HL-60 (cell line): ENCODE measurements around the gene TBC1D12.

Experiments used
- DNase-seq, 2 experiments: peaks; one replicate each; pipeline ENCODE4 v3.0.0-alpha.2; 2010 to 2020; ENCODE audit warnings: low read depth in 1 of 2, low spot score in 1 of 2
- H3K27ac ChIP-seq: fragments of 250-450 bp; sonication (Bioruptor Pico); replicated peaks from 2 replicates; pipeline ENCODE4 v1.5.1; 2020; ENCODE audit warnings: mild to moderate bottlenecking, moderate library complexity
- H3K27me3 ChIP-seq: fragments of 250-450 bp; sonication (Bioruptor Pico); 2 replicates; pipeline ENCODE4 v1.5.1; 2021; ENCODE audit warnings: mild to moderate bottlenecking, moderate library complexity; ENCODE audit not compliant: insufficient read depth, poor library complexity, severe bottlenecking
- H3K4me3 ChIP-seq: replicated peaks from 2 replicates; pipeline ENCODE4 v1.5.1; 2011; ENCODE audit warnings: mild to moderate bottlenecking, control low read depth, low read length; ENCODE audit not compliant: insufficient read depth
- GABPA ChIP-seq: IDR thresholded peaks from 2 replicates; pipeline ENCODE4 v1.6.1; 2012; ENCODE audit warnings: low read depth
- POLR2AphosphoS5 ChIP-seq: IDR thresholded peaks from 2 replicates; pipeline ENCODE4 v1.6.1; 2012; ENCODE audit warnings: low read depth
- SPI1 ChIP-seq: IDR thresholded peaks from 2 replicates; pipeline ENCODE4 v1.6.1; 2012; ENCODE audit warnings: low read depth, mild to moderate bottlenecking, borderline replicate concordance
- TF ChIP-seq, protein P1 (sequence below): IDR thresholded peaks from one replicate; pipeline ENCODE4 v1.5.1; 2011; ENCODE audit warnings: low read length, control low read depth, inconsistent platforms; ENCODE audit not compliant: insufficient read depth
- TF ChIP-seq, protein P2 (sequence below): IDR thresholded peaks from 2 replicates; pipeline ENCODE4 v1.6.1; 2012; ENCODE audit warnings: low read depth; ENCODE audit not compliant: insufficient replicate concordance

TBC1D12 gene

GRCh38 chr10:94481410-94481809, 79.1 kb downstream of the TBC1D12 start:
- TF ChIP-seq, protein P1, sequence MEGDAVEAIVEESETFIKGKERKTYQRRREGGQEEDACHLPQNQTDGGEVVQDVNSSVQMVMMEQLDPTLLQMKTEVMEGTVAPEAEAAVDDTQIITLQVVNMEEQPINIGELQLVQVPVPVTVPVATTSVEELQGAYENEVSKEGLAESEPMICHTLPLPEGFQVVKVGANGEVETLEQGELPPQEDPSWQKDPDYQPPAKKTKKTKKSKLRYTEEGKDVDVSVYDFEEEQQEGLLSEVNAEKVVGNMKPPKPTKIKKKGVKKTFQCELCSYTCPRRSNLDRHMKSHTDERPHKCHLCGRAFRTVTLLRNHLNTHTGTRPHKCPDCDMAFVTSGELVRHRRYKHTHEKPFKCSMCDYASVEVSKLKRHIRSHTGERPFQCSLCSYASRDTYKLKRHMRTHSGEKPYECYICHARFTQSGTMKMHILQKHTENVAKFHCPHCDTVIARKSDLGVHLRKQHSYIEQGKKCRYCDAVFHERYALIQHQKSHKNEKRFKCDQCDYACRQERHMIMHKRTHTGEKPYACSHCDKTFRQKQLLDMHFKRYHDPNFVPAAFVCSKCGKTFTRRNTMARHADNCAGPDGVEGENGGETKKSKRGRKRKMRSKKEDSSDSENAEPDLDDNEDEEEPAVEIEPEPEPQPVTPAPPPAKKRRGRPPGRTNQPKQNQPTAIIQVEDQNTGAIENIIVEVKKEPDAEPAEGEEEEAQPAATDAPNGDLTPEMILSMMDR = no peak
- TF ChIP-seq SPI1 = no peak
- H3K27me3 ChIP-seq = peaks cover 2% of the 10 kb centered on the region
- no peak overlapping the region for H3K4me3 ChIP-seq
- no peak overlapping the region for H3K27ac ChIP-seq
- DNase-seq = no peak

GRCh38 chr10:94483970-94484369, 81.6 kb downstream of the TBC1D12 start:
- TF ChIP-seq POLR2AphosphoS5 (no peak), GABPA (no peak)
- TF ChIP-seq, protein P2, sequence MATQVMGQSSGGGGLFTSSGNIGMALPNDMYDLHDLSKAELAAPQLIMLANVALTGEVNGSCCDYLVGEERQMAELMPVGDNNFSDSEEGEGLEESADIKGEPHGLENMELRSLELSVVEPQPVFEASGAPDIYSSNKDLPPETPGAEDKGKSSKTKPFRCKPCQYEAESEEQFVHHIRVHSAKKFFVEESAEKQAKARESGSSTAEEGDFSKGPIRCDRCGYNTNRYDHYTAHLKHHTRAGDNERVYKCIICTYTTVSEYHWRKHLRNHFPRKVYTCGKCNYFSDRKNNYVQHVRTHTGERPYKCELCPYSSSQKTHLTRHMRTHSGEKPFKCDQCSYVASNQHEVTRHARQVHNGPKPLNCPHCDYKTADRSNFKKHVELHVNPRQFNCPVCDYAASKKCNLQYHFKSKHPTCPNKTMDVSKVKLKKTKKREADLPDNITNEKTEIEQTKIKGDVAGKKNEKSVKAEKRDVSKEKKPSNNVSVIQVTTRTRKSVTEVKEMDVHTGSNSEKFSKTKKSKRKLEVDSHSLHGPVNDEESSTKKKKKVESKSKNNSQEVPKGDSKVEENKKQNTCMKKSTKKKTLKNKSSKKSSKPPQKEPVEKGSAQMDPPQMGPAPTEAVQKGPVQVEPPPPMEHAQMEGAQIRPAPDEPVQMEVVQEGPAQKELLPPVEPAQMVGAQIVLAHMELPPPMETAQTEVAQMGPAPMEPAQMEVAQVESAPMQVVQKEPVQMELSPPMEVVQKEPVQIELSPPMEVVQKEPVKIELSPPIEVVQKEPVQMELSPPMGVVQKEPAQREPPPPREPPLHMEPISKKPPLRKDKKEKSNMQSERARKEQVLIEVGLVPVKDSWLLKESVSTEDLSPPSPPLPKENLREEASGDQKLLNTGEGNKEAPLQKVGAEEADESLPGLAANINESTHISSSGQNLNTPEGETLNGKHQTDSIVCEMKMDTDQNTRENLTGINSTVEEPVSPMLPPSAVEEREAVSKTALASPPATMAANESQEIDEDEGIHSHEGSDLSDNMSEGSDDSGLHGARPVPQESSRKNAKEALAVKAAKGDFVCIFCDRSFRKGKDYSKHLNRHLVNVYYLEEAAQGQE = no peak
- Histone ChIP-seq H3K27me3 (peaks cover 2% of the 10 kb centered on the region), H3K27ac (no peak overlapping the region), H3K4me3 (no peak overlapping the region)
- no peak for DNase-seq

DNA sequence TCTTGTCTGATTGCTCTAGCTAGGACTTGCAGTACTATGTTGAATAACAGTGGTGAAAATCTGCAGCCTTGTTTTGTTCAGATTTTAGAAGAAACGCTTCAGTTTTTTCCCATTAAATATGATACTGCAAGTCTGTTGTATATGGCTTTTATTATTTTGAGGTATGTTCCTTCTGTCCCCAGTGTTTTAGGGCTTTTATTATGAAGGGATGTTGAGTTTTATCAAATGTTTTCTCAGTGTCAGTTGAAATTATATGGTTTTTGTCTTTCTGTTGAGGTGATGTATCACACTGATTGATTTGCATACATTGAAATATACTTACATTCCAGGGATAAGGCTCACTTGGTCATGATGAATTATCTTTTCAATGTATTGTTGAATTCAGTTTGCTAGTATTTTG, 82.8 kb downstream of the TBC1D12 start:
- no peak for DNase-seq
- TF ChIP-seq, protein P1 = no peak
- no peak for TF ChIP-seq SPI1
- no peak for TF ChIP-seq GABPA
- no peak for TF ChIP-seq POLR2AphosphoS5
- TF ChIP-seq, protein P2 = no peak
- H3K4me3 ChIP-seq = no peak overlapping the region
- no peak overlapping the region for H3K27ac ChIP-seq
- H3K27me3 ChIP-seq = no peaks in the 10 kb centered on the region

DNA sequence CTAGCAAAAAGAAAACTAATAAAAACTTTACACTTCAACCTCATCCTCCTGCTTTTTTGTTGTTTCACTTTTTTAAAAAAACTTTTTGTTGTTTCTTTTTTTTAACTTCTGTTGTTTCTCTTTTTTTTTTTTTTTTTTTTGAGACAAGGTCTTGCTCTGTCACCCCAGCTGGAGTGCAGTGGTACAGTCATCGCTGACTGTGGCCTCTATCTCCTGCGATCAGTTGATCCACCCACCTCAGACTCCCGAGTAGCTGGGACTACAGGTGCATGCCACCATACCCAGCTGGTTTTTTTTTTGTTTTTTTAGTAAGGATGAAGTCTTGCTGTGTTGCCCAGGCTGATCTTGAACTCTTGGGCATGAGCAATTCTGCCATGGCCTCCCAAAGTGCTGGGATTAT, 85.2 kb downstream of the TBC1D12 start:
- peaks cover 4% of the 10 kb centered on the region for H3K27me3 ChIP-seq
- no peak overlapping the region for H3K27ac ChIP-seq
- DNase-seq = no peak
- no peak overlapping the region for H3K4me3 ChIP-seq
- TF ChIP-seq, protein P2 = no peak
- TF ChIP-seq SPI1 (no peak), GABPA (no peak), POLR2AphosphoS5 (no peak)
- TF ChIP-seq, protein P1 = no peak
